Panc1 (cell line): ENCODE results near the gene KLHL3. TPM values are rescaled to one million over a fixed set of nuclear protein-coding genes. Genes with fewer than 3 reads are reported as not detected.

Experiments used
- ATAC-seq: fragments of 200-7000 bp; cut with Tn5 transposase; 2 replicates; pipeline ENCODE4 v1.9.1; 2020; ENCODE audit warnings: mild to moderate bottlenecking, moderate library complexity
- BruUV-seq: library from RNA; stranded (reverse); fragments of 400-500 nt; replicated peaks from 2 replicates; lab custom pipeline; 2021; lab: Mats Ljungman, UMichigan
- CTCF ChIA-PET: fragments of 300-600 bp; sonication (Branson Sonifier 250); formaldehyde crosslinking; loops from one replicate; lab custom pipeline; 2022; ENCODE audit warnings: antibody characterized with exemption; lab: Charles Lee
- POLR2A ChIA-PET: fragments of 300-600 bp; sonication (Branson Sonifier 250); formaldehyde crosslinking; loops from one replicate; lab custom pipeline; 2022; ENCODE audit warnings: antibody characterized with exemption; lab: Charles Lee
- DNase-seq: peaks from one replicate; pipeline ENCODE4 v3.0.0-alpha.2; 2010; ENCODE audit warnings: low read depth, low spot score
- H3K27ac ChIP-seq: 2 replicates; pipeline ENCODE4 v1.5.1; 2011; ENCODE audit warnings: mild to moderate bottlenecking, low read length, inconsistent platforms
- H3K27me3 ChIP-seq: fragments of 200-500 bp; sonication (Bioruptor generic); 2 replicates; pipeline ENCODE4 v1.6.0; 2014; ENCODE audit warnings: low read length, inconsistent platforms; ENCODE audit not compliant: control insufficient read depth, insufficient read depth
- H3K36me3 ChIP-seq: fragments of 200-500 bp; sonication (Bioruptor generic); 2 replicates; pipeline ENCODE4 v1.5.1; 2014; ENCODE audit warnings: inconsistent platforms, mild to moderate bottlenecking, low read length, moderate library complexity; ENCODE audit not compliant: control insufficient read depth, insufficient read depth
- H3K4me1 ChIP-seq: 2 replicates; pipeline ENCODE4 v1.5.1; 2011; ENCODE audit warnings: inconsistent platforms, mild to moderate bottlenecking, low read length, moderate library complexity; ENCODE audit not compliant: control insufficient read depth, insufficient read depth
- H3K4me3 ChIP-seq, 2 experiments: 2 replicates each; pipeline ENCODE4 v1.5.1; 2011 to 2012; ENCODE audit warnings: low read depth in 2 of 2, low read length in 2 of 2, mild to moderate bottlenecking in 2 of 2, inconsistent platforms in 1 of 2, moderate library complexity in 1 of 2
- H3K9me3 ChIP-seq: fragments of 200-500 bp; sonication (Bioruptor generic); 2 replicates; pipeline ENCODE4 v1.5.1; 2014; ENCODE audit warnings: low read depth, mild to moderate bottlenecking, inconsistent platforms, low read length, moderate library complexity; ENCODE audit not compliant: control insufficient read depth, insufficient read depth
- POLR2AphosphoS5 ChIP-seq: IDR thresholded peaks from 2 replicates; pipeline ENCODE4 v1.6.1; 2012; ENCODE audit warnings: mild to moderate bottlenecking, low read depth, low read length, moderate library complexity
- SIN3A ChIP-seq: IDR thresholded peaks from 2 replicates; pipeline ENCODE4 v1.6.1; 2012; ENCODE audit warnings: low read depth, mild to moderate bottlenecking, low read length, moderate library complexity, borderline replicate concordance; ENCODE audit not compliant: insufficient read depth
- TCF7L2 ChIP-seq: IDR thresholded peaks from 2 replicates; pipeline ENCODE4 v1.6.1; 2011; ENCODE audit warnings: mild to moderate bottlenecking, low read depth, low read length, inconsistent platforms
- in situ Hi-C: cut with HindIII; loops from 2 replicates; pipeline ENCODE4 v1.10.0; 2016; ENCODE audit warnings: low sequenced_read_pairs, low pct_unique_long_range_greater_than_20kb
- intact Hi-C: fragments of 100-400 bp; cut with micrococcal nuclease; formaldehyde crosslinking; loops from one replicate; pipeline ENCODE4 v1.10.0; 2022; ENCODE audit not compliant: unreplicated experiment
- total RNA-seq: library from RNA; stranded (reverse); gene quantifications from one replicate; pipeline ENCODE4 v1.2.1, GENCODE V29; 2021; ENCODE audit not compliant: unreplicated experiment
- TF ChIP-seq, protein P1 (sequence below): fragments of 450-650 bp; IDR thresholded peaks from 2 replicates; pipeline ENCODE4 v1.5.1; 2017; ENCODE audit warnings: mild to moderate bottlenecking
- TF ChIP-seq, protein P2 (sequence below), 2 experiments: IDR thresholded peaks; 2 replicates each; pipeline ENCODE4 v1.6.1; 2011 to 2012; ENCODE audit warnings: low read depth in 2 of 2, control low read depth in 1 of 2, low read length in 1 of 2, mild to moderate bottlenecking in 1 of 2, moderate library complexity in 1 of 2; ENCODE audit not compliant: insufficient read depth in 1 of 2

KLHL3 gene
- total RNA-seq, 1 experiment from 2014 or later, result 1.9 TPM

DNA sequence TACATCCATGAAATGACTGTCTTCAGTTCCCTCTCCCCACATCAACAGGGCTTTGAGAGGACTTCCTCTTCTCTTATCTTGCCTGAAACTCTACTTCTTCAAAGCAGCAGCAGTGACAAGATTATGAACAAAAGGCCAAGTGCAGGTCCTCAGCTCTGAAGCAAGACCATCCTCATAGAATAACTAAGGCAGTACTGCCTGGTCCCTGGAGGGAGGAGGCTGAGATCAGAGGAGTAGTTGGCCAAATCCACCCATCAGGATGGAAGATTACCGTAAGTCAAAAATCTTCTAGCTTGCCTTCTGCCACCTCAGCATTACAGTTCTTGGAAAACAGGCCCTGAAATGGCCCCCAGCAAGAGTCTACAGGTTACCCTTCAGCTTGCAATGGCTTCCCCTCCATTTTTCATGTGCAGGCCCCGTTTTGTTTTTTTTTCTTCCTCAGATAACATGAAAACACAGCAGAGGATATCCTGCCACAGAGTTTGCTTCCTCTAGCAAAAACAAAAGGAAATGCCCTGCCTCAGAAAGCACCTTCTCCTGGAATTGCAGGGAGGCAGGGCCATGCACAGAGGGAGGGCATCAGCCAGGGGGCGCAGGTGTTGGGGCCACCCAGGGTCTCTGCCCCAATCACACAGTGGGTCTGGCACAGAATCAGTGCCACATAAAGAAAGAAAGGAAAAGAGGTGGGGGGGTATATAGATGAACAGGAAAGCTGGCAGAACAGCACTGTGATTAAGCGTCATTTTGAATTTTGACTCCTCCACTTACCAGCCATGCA, 40.0 kb downstream of the KLHL3 start:
- Histone ChIP-seq H3K9me3 (no peaks in the 10 kb centered on the region), H3K36me3 (no peaks in the 10 kb centered on the region), H3K27me3 (no peaks in the 10 kb centered on the region; the same call in 1 of the 2 replicates), H3K27ac (no peak overlapping the region), H3K4me1 (no peaks in the 10 kb centered on the region), H3K4me3 (no peak overlapping the region)
- intact Hi-C loops, result no loop called here
- BruUV-seq, result no TSS peak
- ChIA-PET POLR2A (interaction anchor here (0.6 kb wide), 1 partner anchor 33 kb away, joined by 3 read pairs; no protein-coding TSS in a partner anchor), CTCF (no interaction called here)
- TF ChIP-seq POLR2AphosphoS5 (no peak), TCF7L2 (no peak), SIN3A (no peak)
- DNase-seq (no peak), ATAC-seq (no peak)
- in situ Hi-C loops, result no loop called here

DNA sequence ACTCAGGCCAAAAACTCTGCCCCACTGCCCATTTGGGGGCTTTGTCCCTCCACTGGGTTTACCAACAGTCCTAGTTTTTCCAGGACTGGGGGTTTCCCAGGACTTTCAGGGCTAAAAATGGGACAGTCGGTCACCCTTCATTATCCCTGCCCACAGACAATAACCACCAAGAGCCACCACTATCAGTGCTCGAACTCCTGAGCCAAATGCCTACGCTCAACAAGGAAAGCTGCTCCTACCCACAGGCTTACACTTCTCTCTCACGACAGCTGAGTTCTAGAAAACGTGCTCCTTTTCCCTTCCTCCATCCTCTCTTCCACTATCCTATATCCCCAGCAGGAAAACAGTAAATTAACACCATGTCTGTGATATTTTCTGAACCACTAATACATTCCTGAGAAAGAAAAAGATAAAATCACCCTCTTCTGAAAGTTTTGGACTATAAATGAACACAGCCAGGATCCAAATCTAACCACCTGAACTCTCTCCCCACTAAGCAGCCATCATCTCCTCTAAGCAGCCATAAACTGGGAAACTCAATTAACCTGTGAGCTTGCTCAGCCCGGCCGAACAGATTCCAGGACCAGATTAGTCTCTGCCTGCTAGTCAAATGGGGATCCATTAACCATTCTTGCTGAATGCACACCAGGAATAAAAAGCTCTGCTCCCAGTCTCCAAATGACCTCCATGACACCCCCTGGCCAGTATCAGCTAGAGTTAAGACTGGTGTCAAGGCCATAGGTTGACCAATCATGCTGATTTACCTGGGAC, 41.8 kb downstream of the KLHL3 start:
- no peak for TF ChIP-seq TCF7L2
- TF ChIP-seq, protein P1, sequence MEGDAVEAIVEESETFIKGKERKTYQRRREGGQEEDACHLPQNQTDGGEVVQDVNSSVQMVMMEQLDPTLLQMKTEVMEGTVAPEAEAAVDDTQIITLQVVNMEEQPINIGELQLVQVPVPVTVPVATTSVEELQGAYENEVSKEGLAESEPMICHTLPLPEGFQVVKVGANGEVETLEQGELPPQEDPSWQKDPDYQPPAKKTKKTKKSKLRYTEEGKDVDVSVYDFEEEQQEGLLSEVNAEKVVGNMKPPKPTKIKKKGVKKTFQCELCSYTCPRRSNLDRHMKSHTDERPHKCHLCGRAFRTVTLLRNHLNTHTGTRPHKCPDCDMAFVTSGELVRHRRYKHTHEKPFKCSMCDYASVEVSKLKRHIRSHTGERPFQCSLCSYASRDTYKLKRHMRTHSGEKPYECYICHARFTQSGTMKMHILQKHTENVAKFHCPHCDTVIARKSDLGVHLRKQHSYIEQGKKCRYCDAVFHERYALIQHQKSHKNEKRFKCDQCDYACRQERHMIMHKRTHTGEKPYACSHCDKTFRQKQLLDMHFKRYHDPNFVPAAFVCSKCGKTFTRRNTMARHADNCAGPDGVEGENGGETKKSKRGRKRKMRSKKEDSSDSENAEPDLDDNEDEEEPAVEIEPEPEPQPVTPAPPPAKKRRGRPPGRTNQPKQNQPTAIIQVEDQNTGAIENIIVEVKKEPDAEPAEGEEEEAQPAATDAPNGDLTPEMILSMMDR, result no peak
- TF ChIP-seq, protein P2, sequence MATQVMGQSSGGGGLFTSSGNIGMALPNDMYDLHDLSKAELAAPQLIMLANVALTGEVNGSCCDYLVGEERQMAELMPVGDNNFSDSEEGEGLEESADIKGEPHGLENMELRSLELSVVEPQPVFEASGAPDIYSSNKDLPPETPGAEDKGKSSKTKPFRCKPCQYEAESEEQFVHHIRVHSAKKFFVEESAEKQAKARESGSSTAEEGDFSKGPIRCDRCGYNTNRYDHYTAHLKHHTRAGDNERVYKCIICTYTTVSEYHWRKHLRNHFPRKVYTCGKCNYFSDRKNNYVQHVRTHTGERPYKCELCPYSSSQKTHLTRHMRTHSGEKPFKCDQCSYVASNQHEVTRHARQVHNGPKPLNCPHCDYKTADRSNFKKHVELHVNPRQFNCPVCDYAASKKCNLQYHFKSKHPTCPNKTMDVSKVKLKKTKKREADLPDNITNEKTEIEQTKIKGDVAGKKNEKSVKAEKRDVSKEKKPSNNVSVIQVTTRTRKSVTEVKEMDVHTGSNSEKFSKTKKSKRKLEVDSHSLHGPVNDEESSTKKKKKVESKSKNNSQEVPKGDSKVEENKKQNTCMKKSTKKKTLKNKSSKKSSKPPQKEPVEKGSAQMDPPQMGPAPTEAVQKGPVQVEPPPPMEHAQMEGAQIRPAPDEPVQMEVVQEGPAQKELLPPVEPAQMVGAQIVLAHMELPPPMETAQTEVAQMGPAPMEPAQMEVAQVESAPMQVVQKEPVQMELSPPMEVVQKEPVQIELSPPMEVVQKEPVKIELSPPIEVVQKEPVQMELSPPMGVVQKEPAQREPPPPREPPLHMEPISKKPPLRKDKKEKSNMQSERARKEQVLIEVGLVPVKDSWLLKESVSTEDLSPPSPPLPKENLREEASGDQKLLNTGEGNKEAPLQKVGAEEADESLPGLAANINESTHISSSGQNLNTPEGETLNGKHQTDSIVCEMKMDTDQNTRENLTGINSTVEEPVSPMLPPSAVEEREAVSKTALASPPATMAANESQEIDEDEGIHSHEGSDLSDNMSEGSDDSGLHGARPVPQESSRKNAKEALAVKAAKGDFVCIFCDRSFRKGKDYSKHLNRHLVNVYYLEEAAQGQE (IDR thresholded peaks at IDR 0.05; ENCODE audit: insufficient read depth in 1 of 2, low read depth in 2 of 2, low read length in 1 of 2), result no peak
- no peak for TF ChIP-seq POLR2AphosphoS5
- TF ChIP-seq SIN3A, result no peak
- POLR2A ChIA-PET, result no interaction called here
- intact Hi-C loops (no loop called here), in situ Hi-C loops (no loop called here)
- no peaks in the 10 kb centered on the region for H3K27me3 ChIP-seq
- BruUV-seq, result no TSS peak
- H3K36me3 ChIP-seq, result no peaks in the 10 kb centered on the region
- CTCF ChIA-PET, result no interaction called here
- H3K4me3 ChIP-seq, result no peak overlapping the region
- H3K4me1 ChIP-seq, result no peaks in the 10 kb centered on the region
- no peak for ATAC-seq
- H3K9me3 ChIP-seq, result no peaks in the 10 kb centered on the region
- no peak for DNase-seq
- H3K27ac ChIP-seq, result no peak overlapping the region
